H1 (cell line): Measurements from ENCODE around the gene AKR1C1. TPM values are rescaled to one million over a fixed set of nuclear protein-coding genes. Genes with fewer than 3 reads are reported as not detected.
"Not testable (repeated sequence)": the region's sequence is repeated elsewhere in the genome, so short reads cannot be mapped to it uniquely, and the experiment has no call there.

ENCODE experiments used
- CTCF ChIA-PET: fragments of 300-600 bp; sonication (Branson Sonifier 250); formaldehyde crosslinking; loops from one replicate; lab custom pipeline; 2021; ENCODE audit not compliant: partially characterized antibody; lab: Charles Lee
- POLR2A ChIA-PET: fragments of 300-600 bp; sonication (Branson Sonifier 250); formaldehyde crosslinking; loops from one replicate; lab custom pipeline; 2021; ENCODE audit warnings: inconsistent platforms; ENCODE audit not compliant: partially characterized antibody; lab: Charles Lee
- DNase-seq, 2 experiments: peaks; one replicate each; pipeline versions ENCODE4 v3.0.0 to v3.0.0-alpha.2; 2010 to 2022; ENCODE audit warnings: low spot score in 2 of 2, low read depth in 1 of 2, mixed read lengths in 1 of 2
- FAIRE-seq: peaks from 2 replicates; lab custom pipeline; 2011; peaks lifted over from hg19 to GRCh38; lab: Jason Lieb, UNC
- H2AFZ ChIP-seq: 2 replicates; pipeline ENCODE4 v1.8.1; 2012; ENCODE audit warnings: low read length, inconsistent platforms
- H2AK5ac ChIP-seq: 2 replicates; pipeline ENCODE4 v1.6.1; 2013; ENCODE audit warnings: low read depth, low read length
- H2BK120ac ChIP-seq: replicated peaks from 2 replicates; pipeline ENCODE3; 2013; ENCODE audit warnings: low read depth, low read length, inconsistent platforms
- H2BK12ac ChIP-seq: 2 replicates; pipeline ENCODE4 v1.6.1; 2013; ENCODE audit warnings: low read depth, low read length
- H2BK15ac ChIP-seq: 2 replicates; pipeline ENCODE4 v1.6.1; 2013; ENCODE audit warnings: low read length
- H2BK20ac ChIP-seq: 2 replicates; pipeline ENCODE4 v1.6.1; 2013; ENCODE audit warnings: low read length
- H2BK5ac ChIP-seq: 2 replicates; pipeline ENCODE4 v1.6.1; 2013; ENCODE audit warnings: low read depth, low read length
- H3K14ac ChIP-seq: 2 replicates; pipeline ENCODE4 v1.6.1; 2013; ENCODE audit warnings: inconsistent platforms; ENCODE audit not compliant: insufficient read length
- H3K18ac ChIP-seq: 2 replicates; pipeline ENCODE4 v1.6.1; 2013; ENCODE audit warnings: low read length; ENCODE audit errors: extremely low read depth
- H3K23ac ChIP-seq: 2 replicates; pipeline ENCODE4 v1.6.1; 2013; ENCODE audit warnings: inconsistent platforms; ENCODE audit not compliant: insufficient read length
- H3K23me2 ChIP-seq: 2 replicates; pipeline ENCODE4 v1.6.1; 2013; ENCODE audit warnings: low read depth, low read length
- H3K27ac ChIP-seq: 2 replicates; pipeline ENCODE4 v1.6.1; 2011; ENCODE audit warnings: low read depth, low read length, inconsistent platforms
- H3K27me3 ChIP-seq, 4 experiments: replicated peaks in 1 of 4; 1 replicate in 1 of 4; 2 replicates in 3 of 4; pipeline versions ENCODE4 v1.6.1 to v1.8.1; 2011 to 2013; ENCODE audit warnings: low read length in 3 of 4, mild to moderate bottlenecking in 3 of 4, inconsistent platforms in 2 of 4, mixed read lengths in 2 of 4, moderate library complexity in 1 of 4; ENCODE audit not compliant: control insufficient read depth in 3 of 4, insufficient read depth in 3 of 4; ENCODE audit errors: extremely low read depth in 1 of 4
- H3K36me3 ChIP-seq, 4 experiments: 2 replicates each; pipeline versions ENCODE4 v1.6.1 to v1.8.1; 2011 to 2013; ENCODE audit warnings: mild to moderate bottlenecking in 4 of 4, low read length in 3 of 4, moderate library complexity in 2 of 4, control low read depth in 1 of 4, inconsistent platforms in 1 of 4; ENCODE audit not compliant: insufficient read depth in 4 of 4, control insufficient read depth in 2 of 4
- H3K4ac ChIP-seq: replicated peaks from 2 replicates; pipeline ENCODE3; 2013; ENCODE audit warnings: low read length, low read depth, mixed read lengths, inconsistent platforms; ENCODE audit not compliant: insufficient read length
- H3K4me1 ChIP-seq, 4 experiments: replicated peaks in 1 of 4; 1 replicate in 1 of 4; 2 replicates in 3 of 4; pipeline versions ENCODE4 v1.6.1 to v1.8.1; 2011 to 2013; ENCODE audit warnings: low read length in 3 of 4, inconsistent platforms in 2 of 4, mixed read lengths in 1 of 4; ENCODE audit not compliant: insufficient read depth in 4 of 4, control insufficient read depth in 3 of 4
- H3K4me2 ChIP-seq, 2 experiments: 2 replicates each; pipeline versions ENCODE4 v1.6.1 to v1.8.1; 2011 to 2013; ENCODE audit warnings: low read depth in 2 of 2, low read length in 2 of 2, control low read depth in 1 of 2, inconsistent platforms in 1 of 2, mild to moderate bottlenecking in 1 of 2; ENCODE audit not compliant: insufficient read depth in 1 of 2
- H3K4me3 ChIP-seq, 4 experiments: fragments of 200-600, 300-600 bp in 1 of 4; sonication (generic), shearing (Covaris generic), sonication (Bioruptor Twin) in 1 of 4; 2 replicates each; pipeline versions ENCODE4 v1.5.1 to v1.8.1; 2011 to 2016; ENCODE audit warnings: low read length in 4 of 4, low read depth in 3 of 4, control low read depth in 2 of 4, inconsistent platforms in 2 of 4, mild to moderate bottlenecking in 2 of 4, mixed read lengths in 1 of 4, moderate library complexity in 1 of 4; ENCODE audit not compliant: insufficient read depth in 2 of 4; ENCODE audit errors: extremely low read depth in 1 of 4
- H3K56ac ChIP-seq: replicated peaks from 2 replicates; pipeline ENCODE3; 2013; ENCODE audit warnings: low read depth, mild to moderate bottlenecking, mixed read lengths, low read length, inconsistent platforms; ENCODE audit not compliant: insufficient read length
- H3K79me1 ChIP-seq: 2 replicates; pipeline ENCODE4 v1.6.1; 2013; ENCODE audit warnings: low read depth, low read length, control low read depth
- H3K79me2 ChIP-seq, 2 experiments: 2 replicates each; pipeline versions ENCODE4 v1.6.1 to v1.8.1; 2012 to 2013; ENCODE audit warnings: low read length in 2 of 2, mild to moderate bottlenecking in 2 of 2, inconsistent platforms in 1 of 2; ENCODE audit not compliant: insufficient read depth in 2 of 2, control insufficient read depth in 1 of 2
- H3K9ac ChIP-seq, 4 experiments: replicated peaks in 1 of 4; 1 replicate in 1 of 4; 2 replicates in 3 of 4; pipeline versions ENCODE4 v1.6.1 to v1.8.1; 2011 to 2013; ENCODE audit warnings: low read depth in 3 of 4, low read length in 3 of 4, control low read depth in 2 of 4, mild to moderate bottlenecking in 2 of 4, moderate library complexity in 2 of 4, inconsistent platforms in 1 of 4; ENCODE audit errors: extremely low read depth in 1 of 4
- H3K9me3 ChIP-seq, 2 experiments: 2 replicates each; pipeline versions ENCODE4 v1.6.1 to v1.8.1; 2012 to 2013; ENCODE audit warnings: mild to moderate bottlenecking in 2 of 2, moderate library complexity in 2 of 2, control low read depth in 1 of 2, inconsistent platforms in 1 of 2, low read depth in 1 of 2, low read length in 1 of 2, mixed read lengths in 1 of 2; ENCODE audit not compliant: insufficient read depth in 2 of 2
- H4K20me1 ChIP-seq, 2 experiments: replicated peaks in 1 of 2; 2 replicates each; pipeline versions ENCODE3 to v1.8.1; 2011 to 2013; ENCODE audit warnings: inconsistent platforms in 2 of 2, low read length in 2 of 2, mild to moderate bottlenecking in 1 of 2; ENCODE audit not compliant: insufficient read depth in 2 of 2, control insufficient read depth in 1 of 2
- H4K5ac ChIP-seq: 2 replicates; pipeline ENCODE4 v1.6.1; 2013; ENCODE audit warnings: low read length, low read depth, mixed read lengths, inconsistent platforms; ENCODE audit not compliant: insufficient read length
- H4K8ac ChIP-seq: 2 replicates; pipeline ENCODE4 v1.8.0; 2013; ENCODE audit warnings: mild to moderate bottlenecking, moderate library complexity, low read length, inconsistent platforms; ENCODE audit not compliant: insufficient read depth; ENCODE audit errors: extremely low read depth
- H4K91ac ChIP-seq: replicated peaks from 2 replicates; pipeline ENCODE3; 2013; ENCODE audit warnings: low read length, mixed read lengths, inconsistent platforms; ENCODE audit not compliant: insufficient read length
- WGBS, 2 experiments: shearing (Covaris generic) in 1 of 2; methylation state at CpG; one replicate each; pipeline versions ENCODE4 v1.1.6 to v1.1.7; 2013 to 2015; ENCODE audit warnings: low lambda C conversion rate in 2 of 2, mixed read lengths in 2 of 2, inconsistent platforms in 1 of 2, low coverage in 1 of 2, missing lambda C conversion rate in 1 of 2; ENCODE audit not compliant: insufficient replicate concordance in 2 of 2, insufficient coverage in 1 of 2, insufficient read length in 1 of 2; ENCODE audit errors: extremely low coverage in 1 of 2, missing lambda C conversion rate in 1 of 2; 5-methylcytosine and 5-hydroxymethylcytosine counted together
- polyA plus RNA-seq, 7 experiments: library from polyadenylated mRNA; depleted of rRNA in 3 of 7; stranded (reverse) in 5 of 7; unstranded in 2 of 7; fragments of >200 nt in 5 of 7; fragments of 200-250 nt in 2 of 7; gene quantifications; 1 replicate in 5 of 7; 2 replicates in 1 of 7; 4 replicates in 1 of 7; pipeline versions ENCODE4 v1.2.1 to v1.2.3, GENCODE V29; 2011 to 2013; ENCODE audit warnings: missing spikeins in 2 of 7, mixed read lengths in 2 of 7
- total RNA-seq: library from RNA; stranded (reverse); fragmentation: NEBNext Ultra II Directional; extraction: Animal tissue kit (Norgen Biotek cat#: 25700); gene quantifications from 2 replicates; pipeline ENCODE4 v1.2.1, GENCODE V29; 2021

The AKR1C1 gene
- total and polyA plus RNA-seq, 2 of the 8 experiments (the other 6 are each of a cell fraction or from before 2014, with no cell fraction given): 1.4 to 2.1 TPM

DNA sequence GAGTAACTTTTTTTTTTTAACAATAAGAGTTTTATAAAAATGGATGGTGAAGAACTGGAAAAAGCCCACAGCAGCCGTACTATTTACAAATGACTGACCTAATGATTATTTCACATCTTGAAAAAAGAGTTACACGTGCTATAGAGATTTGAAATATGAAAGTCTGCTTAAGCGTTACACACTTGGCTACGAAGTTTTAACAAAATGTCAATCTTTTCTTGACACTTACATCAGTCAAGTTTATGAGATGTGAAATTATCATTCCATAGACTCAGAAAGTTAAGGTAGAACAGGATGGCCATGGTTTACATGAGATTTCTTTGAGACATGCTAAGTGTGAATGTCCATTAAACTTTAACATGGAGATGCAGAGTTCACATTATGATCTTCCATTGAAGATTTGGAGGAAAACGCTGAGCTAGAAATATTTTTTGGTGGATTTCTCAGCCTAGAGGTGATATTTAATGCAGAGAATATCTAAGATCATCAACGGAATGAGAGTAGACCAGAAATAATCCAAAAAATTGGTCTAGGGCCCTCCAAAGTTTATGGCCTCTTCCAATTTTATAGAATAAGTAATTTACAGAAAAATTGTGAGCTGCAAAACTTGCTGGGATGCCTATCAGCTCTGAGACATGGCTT lies 24.9 kb downstream of the AKR1C1 start:
- H4K5ac ChIP-seq, H4K20me1 ChIP-seq, H3K36me3 ChIP-seq, H2BK12ac ChIP-seq, H3K27me3 ChIP-seq, H4K91ac ChIP-seq, H4K8ac ChIP-seq, H3K79me1 ChIP-seq, H3K23ac ChIP-seq, H2BK5ac ChIP-seq, H2BK15ac ChIP-seq, H2AFZ ChIP-seq, H2AK5ac ChIP-seq, H3K18ac ChIP-seq, H3K4me1 ChIP-seq, H2BK120ac ChIP-seq, H3K79me2 ChIP-seq, H3K9ac ChIP-seq, H3K56ac ChIP-seq, DNase-seq, H3K23me2 ChIP-seq, FAIRE-seq, H3K4ac ChIP-seq, H3K27ac ChIP-seq, H3K4me3 ChIP-seq, H3K14ac ChIP-seq, H3K4me2 ChIP-seq, POLR2A ChIA-PET, H2BK20ac ChIP-seq, H3K9me3 ChIP-seq: not testable (repeated sequence)
- CTCF ChIA-PET: interaction anchor here (1.0 kb wide), 2 partner anchors 56 to 138 kb away, joined by 3 to 4 read pairs; no protein-coding TSS in a partner anchor
- WGBS, 2 experiments: 93% methylated on average over 6 of the region's 6 CpGs; no CpG with 5 or more reads in 1 of the 2 experiments
